Measurements from ENCODE around the gene EIF5A. TPM values are rescaled to one million over a fixed set of nuclear protein-coding genes. Genes with fewer than 3 reads are reported as not detected.

EIF5A gene
- total RNA-seq, 4 donors from 2014 or later = 172 to 314 (median 239) TPM

DNA sequence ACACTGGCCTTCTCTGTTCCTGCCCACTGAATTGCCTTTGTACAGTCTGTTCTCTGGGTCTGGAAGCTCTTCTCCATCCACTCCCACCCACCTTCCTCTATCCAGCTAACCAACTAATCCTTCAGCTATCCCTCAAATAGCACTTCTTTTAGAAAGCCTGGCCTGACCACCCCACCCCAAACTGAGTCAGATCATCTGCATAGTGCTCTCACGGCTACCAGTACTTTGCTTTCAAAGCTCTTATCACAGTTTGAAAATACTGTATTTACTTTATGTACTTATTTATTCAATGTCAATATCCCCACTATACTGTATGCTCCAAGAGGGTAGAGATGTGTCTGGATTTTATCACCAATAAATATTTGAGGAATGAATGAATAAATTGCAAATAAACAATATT is 40.6 kb upstream of the EIF5A start:
- no peak for DNase-seq (ENCODE audit: low spot score in 2 of 2)
- Histone ChIP-seq H3K27me3 (peaks cover 24% of the 10 kb centered on the region), H3K27ac (no peak overlapping the region)

DNA sequence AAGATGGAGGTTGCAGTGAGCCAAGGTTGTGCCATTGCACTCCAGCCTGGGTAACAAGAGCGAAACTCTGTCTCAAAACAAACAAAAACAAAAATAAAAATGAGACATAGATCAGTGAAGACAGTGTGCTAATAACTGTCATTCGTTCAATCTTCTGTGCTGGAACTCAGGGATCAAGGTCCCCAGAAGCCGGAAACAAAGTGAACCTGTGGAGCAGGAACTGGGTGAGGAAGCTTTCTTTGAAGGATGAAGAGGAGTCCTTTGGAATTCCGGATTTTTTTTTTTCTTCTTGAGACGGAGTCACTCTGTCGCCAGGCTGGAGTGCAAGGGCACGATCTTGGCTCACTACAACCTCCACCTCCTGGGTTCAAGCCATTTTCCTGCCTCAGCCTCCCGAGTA is 28.0 kb upstream of the EIF5A start:
- H3K4me3 ChIP-seq = no peak overlapping the region
- no peaks in the 10 kb centered on the region for H3K36me3 ChIP-seq
- TF ChIP-seq POLR2A (IDR thresholded peaks at IDR 0.05) = no peak
- no peak for TF ChIP-seq EP300 (IDR thresholded peaks at IDR 0.05)
- no peak for TF ChIP-seq POLR2AphosphoS5 (IDR thresholded peaks at IDR 0.05)
- TF ChIP-seq, protein P1, sequence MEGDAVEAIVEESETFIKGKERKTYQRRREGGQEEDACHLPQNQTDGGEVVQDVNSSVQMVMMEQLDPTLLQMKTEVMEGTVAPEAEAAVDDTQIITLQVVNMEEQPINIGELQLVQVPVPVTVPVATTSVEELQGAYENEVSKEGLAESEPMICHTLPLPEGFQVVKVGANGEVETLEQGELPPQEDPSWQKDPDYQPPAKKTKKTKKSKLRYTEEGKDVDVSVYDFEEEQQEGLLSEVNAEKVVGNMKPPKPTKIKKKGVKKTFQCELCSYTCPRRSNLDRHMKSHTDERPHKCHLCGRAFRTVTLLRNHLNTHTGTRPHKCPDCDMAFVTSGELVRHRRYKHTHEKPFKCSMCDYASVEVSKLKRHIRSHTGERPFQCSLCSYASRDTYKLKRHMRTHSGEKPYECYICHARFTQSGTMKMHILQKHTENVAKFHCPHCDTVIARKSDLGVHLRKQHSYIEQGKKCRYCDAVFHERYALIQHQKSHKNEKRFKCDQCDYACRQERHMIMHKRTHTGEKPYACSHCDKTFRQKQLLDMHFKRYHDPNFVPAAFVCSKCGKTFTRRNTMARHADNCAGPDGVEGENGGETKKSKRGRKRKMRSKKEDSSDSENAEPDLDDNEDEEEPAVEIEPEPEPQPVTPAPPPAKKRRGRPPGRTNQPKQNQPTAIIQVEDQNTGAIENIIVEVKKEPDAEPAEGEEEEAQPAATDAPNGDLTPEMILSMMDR (IDR thresholded peaks at IDR 0.05) = no peak
- H3K27me3 ChIP-seq = peaks cover 3% of the 10 kb centered on the region
- H3K4me1 ChIP-seq = peaks cover 34% of the 10 kb centered on the region
- 83% methylated on average over 8 of the region's 8 CpGs for WGBS
- no peak overlapping the region for H3K27ac ChIP-seq
- DNase-seq (ENCODE audit: low spot score in 2 of 2) = no peak
- no peaks in the 10 kb centered on the region for H3K9me3 ChIP-seq

More for the DNA sequence above, 40.6 kb upstream of the EIF5A start:
- peaks cover 19% of the 10 kb centered on the region for H3K4me1 ChIP-seq
- no peaks in the 10 kb centered on the region for H3K36me3 ChIP-seq
- 72% methylated on average over 1 of the region's 1 CpG for WGBS
- H3K4me3 ChIP-seq = no peak overlapping the region
- H3K9me3 ChIP-seq = no peaks in the 10 kb centered on the region
- TF ChIP-seq EP300 (IDR thresholded peaks at IDR 0.05) (no peak), POLR2A (IDR thresholded peaks at IDR 0.05) (no peak), POLR2AphosphoS5 (IDR thresholded peaks at IDR 0.05) (no peak)
- TF ChIP-seq, protein P1 (IDR thresholded peaks at IDR 0.05) = no peak

DNA sequence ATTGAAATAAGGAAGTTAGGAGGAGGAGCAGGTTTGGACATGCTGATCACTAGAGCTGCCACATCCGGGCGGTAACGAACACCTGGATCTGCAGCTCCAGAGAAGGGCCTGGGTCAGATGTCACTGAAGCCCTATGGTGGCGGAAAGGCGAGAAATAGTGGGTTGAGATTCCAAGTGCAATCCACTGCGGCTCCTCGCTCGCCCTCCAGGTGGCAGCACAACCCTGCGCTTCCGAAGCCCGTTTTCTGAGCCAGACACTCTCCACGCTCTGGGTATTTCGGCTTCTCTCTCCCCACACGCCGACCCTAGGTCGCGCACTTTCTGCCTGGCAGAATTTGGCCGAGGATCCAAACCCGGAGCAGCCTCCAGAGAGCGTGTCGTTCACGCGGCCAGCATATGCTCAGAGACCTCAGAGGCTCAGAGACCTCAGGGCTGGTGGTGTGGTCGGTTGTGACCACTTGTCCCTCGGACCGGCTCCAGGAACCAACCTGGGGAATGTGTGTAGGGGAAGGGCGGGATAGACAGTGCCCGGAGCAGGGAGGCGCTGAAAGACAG is 26.8 kb upstream of the EIF5A start:
- TF ChIP-seq, protein P1 (IDR thresholded peaks at IDR 0.05) = peak; percentile 85 to 95
- TF ChIP-seq POLR2A (IDR thresholded peaks at IDR 0.05) = no peak
- H3K27me3 ChIP-seq = peaks cover 3% of the 10 kb centered on the region
- DNase-seq (ENCODE audit: low spot score in 2 of 2) = peak; percentile 87 to 93
- peaks cover 34% of the 10 kb centered on the region for H3K4me1 ChIP-seq
- peak overlapping the region; percentile 53 for H3K4me3 ChIP-seq
- WGBS = 3% methylated on average over 10 of the region's 29 CpGs
- no peaks in the 10 kb centered on the region for H3K9me3 ChIP-seq
- peak overlapping the region; percentile 73 for H3K27ac ChIP-seq
- H3K36me3 ChIP-seq = no peaks in the 10 kb centered on the region

DNA sequence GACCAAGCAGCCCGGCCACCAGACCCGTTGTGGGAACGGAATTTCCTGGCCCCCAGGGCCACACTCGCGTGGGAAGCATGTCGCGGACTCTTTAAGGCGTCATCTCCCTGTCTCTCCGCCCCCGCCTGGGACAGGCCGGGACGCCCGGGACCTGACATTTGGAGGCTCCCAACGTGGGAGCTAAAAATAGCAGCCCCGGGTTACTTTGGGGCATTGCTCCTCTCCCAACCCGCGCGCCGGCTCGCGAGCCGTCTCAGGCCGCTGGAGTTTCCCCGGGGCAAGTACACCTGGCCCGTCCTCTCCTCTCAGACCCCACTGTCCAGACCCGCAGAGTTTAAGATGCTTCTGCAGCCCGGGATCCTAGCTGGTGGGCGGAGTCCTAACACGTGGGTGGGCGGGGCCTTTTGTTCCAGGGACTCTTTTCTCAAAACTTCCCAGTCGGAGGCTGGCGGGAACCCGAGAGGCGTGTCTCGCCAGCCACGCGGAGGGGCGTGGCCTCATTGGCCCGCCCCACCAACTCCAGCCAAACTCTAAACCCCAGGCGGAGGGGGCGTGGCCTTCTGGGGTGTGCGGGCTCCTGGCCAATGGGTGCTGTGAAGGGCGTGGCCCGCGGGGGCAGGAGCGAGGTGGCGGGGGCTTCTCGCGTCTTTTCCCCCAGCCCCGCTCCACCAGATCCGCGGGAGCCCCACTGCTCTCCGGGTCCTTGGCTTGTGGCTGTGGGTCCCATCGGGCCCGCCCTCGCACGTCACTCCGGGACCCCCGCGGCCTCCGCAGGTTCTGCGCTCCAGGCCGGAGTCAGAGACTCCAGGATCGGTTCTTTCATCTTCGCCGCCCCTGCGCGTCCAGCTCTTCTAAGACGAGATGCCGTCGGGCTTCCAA is 26.1 kb upstream of the EIF5A start, which contains the start of gene SLC2A4:
TSS of gene SLC2A4 (plus strand) at position 645 of the 879 bp plus-strand sequence. CDS start at position 862, 217 bp downstream.
- 0% methylated on average over 32 of the region's 71 CpGs for WGBS
- DNase-seq (ENCODE audit: low spot score in 2 of 2) = peak; percentile 95
- H3K4me3 ChIP-seq = peak within 1 kb of the TSS; percentile 53
- H3K9me3 ChIP-seq = no peaks in the 10 kb centered on the region
- H3K27me3 ChIP-seq = peaks cover 3% of the 10 kb centered on the region
- TF ChIP-seq POLR2A (IDR thresholded peaks at IDR 0.05) (no peak), POLR2AphosphoS5 (IDR thresholded peaks at IDR 0.05) (no peak), EP300 (IDR thresholded peaks at IDR 0.05) (no peak)
- TF ChIP-seq, protein P1 (IDR thresholded peaks at IDR 0.05) = no peak
- H3K27ac ChIP-seq = peak within 1 kb of the TSS; percentile 73
- peaks cover 34% of the 10 kb centered on the region for H3K4me1 ChIP-seq
- no peaks in the 10 kb centered on the region for H3K36me3 ChIP-seq
